NCI-H2081 (cell line): ENCODE measurements around the gene FBLN1.
"Not testable (repeated sequence)": the region's sequence is repeated elsewhere in the genome, so short reads cannot be mapped to it uniquely, and the experiment has no call there.

ENCODE experiments used
- DNase-seq, 2 experiments: peaks; one replicate each; lab custom pipeline; 2025; lab: John Stamatoyannopoulos, UW

The FBLN1 gene

DNA sequence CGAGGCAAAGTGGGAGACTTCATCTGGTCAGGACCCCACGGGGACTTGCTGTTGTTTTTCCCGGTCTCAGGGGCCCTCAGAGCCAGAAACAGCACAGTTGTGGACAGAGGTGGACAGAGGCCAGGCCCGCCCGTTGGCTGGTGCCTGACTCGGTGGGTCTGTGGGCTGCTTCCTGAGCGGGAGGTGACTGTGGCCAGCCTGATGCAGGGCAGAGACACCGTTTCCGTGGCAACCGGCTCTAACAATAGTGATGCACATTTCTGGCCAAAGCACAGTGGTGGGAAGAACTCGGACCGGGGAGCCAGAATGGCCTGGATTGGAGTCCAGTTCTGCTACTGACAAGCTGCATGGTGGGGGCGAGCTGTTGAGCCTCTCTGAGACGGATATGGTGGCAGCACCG, 110.3 kb downstream of the FBLN1 start:
- no peak for DNase-seq

DNA sequence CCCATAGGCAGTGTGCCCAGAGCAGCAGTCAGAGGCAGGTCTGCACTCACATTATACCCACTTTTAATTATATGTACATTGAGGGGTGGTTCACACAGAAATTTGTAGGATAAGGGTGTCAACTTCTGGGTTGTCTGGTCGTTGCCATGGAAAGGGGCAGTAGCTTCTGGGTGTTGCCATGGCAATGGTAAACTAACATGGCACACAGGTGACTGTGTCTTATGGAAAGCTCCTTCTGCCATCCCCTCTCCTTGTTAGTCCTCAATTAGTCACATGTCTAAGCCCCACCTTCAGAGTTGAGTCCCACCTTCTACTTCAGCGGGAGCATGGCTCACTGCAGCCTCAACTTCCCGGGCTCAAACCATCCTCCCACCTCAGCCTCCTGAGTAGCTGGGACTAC, 112.7 kb downstream of the FBLN1 start:
- DNase-seq, result no peak

DNA sequence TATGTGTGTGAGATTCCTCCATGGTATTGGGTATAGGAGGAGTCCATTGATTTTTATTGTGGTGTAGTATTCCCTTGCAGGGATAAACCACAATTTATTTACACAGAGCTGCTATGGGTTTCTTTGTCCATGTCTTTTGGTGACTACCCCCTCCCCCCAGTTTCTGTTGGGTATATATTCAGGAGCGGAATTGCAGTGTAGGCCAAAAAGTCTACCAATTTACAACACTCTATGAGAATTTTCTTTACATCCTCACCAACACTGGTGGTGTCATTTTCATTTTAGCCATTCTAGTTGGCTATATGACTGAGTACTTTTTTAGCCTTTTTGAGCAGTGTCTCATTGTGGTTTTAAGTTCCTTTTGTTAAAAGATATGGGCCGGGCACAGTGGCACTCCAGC, 113.7 kb downstream of the FBLN1 start:
- DNase-seq, result no peak

DNA sequence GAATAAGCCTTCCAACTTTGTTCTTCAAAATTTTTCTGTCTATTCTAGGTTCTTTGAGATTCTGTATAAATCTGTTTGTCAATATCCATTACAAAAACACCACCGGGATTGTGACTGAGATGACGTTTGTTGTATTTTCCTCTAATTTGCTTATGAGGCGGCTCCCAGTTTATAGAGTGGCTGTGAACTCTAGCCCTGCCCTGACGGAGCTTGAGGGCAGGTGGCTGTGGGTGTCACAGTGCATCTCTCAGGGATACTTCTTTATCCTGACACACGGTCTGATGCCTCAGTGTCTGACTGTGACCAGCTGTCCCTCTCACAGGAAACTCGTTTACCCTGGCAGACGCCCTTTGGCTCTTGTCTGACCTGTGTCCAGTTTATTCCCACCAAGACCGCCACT, 115.3 kb downstream of the FBLN1 start:
- no peak for DNase-seq

DNA sequence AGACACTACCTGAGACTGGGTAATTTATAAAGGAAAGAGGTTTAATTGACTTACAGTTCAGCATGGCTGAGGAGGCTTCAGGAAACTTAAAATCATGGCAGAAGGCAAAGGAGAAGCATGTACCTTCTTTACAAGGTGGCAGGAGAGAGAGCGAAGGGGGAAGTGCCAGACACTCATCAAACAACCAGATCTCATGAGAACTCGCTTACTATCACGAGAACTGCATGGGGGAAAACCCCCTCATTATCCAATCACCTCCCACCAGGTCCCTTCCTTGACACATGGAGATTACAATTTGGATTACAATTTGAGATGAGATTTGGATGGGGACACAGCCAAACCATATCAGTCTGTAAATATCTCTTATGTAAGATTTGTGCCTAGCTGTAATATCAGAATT, 118.0 kb downstream of the FBLN1 start:
- no peak for DNase-seq

DNA sequence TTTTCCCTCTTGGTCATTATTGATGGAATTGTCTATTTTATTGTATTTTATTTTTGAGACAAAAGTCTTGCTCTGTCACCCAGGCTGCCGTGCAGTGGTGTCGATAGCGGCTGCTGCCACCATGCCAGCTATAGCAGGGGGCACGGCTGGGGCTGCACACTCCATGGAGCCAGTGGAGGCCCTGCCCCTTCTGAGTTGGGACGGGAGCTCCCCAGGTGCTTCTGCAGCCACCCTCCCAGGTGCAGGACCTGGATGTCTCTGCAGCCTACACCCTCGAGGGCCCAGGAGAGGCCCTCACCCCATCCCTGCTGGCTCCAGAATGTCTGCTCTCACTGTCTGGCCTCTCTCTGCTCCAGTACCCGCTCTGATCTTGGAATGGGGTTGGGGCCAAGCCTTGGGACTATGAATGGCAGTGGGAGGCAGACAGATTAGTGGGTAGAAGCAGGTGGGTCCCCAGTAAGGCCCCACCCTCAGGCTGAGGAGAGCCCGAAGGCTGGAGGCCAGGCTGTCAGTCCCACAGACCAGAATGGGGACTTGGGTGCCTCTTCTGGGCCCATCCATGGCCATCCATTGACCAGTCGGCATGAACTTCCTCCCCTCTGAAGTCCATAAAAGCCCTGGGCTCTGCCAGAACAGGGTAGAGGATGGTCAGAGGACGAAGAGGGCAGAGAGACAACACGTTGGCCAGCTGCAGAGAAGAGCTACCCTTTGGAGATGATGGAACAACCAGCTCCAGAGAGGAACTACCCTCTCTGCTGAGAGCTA, 119.3 kb downstream of the FBLN1 start:
- DNase-seq, result no peak

DNA sequence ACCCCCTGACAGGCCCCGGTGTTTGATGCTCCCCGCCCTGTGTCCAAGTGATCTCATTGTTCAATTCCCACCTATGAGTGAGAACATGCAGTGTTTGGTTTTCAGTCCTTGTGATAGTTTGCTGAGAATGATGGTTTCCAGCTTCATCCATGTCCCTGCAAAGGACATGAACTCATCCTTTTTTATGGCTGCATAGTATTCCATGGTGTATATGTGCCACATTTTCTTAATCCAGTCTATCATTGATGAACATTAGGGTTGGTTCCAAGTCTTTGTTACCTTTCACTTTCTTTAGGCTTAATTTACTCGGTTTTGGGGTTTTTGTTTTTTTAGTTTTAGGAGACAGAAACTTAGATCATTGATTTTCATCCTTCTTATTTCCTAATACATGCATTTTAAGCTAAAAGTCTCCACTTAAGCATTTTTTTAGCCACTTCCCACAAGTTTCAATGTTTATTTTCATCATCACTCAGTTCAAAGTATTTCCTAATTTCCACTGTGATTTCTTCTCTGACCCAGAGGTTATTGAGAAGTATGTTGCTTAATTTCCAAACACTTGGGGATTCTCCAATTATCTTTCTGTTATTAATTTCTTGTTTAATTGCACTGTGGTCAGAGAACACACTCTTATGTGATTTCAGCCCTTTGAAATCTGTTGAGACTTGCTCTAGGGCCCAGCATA, 120.9 kb downstream of the FBLN1 start:
- DNase-seq, result not testable (repeated sequence)

DNA sequence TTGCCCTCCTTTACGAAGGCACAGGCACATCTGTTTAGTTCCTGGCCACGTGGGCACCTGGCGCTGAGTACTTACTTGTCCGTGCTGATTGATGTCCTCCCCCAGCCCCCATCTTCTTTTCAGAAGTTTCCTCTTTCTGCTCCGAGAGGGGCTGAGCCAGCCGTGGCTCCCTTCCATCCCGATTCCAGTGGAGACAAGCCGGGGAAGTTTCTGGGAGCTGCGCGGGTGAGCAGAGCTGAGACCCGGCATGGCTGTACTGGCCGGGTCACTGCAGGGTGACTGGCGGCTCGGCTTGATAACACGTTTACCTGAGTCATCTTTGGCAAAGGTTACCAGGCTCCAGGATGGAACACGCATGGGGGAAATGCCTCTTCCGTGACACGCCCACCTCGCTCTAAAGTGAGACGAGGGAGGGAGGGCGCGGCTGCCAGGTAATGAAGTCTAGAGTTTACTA, 123.5 kb downstream of the FBLN1 start:
- no peak for DNase-seq

DNA sequence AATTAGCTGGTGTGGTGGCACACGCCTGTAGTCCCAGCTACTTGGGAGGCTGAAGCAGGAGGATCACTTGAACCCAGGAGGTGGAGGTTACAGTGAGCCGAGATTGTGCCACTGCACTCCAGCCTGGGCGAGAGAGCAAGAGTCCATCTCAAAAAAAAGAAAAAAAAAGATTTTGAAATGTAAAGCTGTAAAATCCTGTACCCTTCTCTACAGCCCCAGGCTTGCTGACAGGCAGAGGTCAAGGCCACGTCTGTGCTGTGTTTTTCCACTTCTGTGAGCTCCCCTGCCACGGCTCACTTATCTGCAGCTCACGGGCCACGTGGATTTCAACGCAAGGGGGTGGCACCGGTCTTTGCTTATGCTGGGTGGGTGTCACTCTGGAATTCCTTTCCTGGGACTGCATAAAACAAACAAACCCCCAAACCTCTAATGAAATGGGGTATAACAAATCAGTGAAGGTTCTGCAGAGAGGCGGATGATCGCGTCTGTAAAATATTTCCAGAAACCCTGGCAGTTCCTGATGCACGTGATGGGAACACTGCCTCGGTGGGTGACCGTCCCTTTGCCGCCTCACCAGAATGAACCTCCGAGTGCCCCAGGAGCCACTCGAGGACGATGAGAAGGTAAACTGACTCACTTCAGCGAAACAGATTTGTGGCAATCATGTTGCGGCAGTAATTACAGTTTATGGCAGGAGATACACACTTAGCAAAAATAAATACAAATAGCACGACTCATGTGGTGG, 125.0 kb downstream of the FBLN1 start:
- DNase-seq, result no peak

DNA sequence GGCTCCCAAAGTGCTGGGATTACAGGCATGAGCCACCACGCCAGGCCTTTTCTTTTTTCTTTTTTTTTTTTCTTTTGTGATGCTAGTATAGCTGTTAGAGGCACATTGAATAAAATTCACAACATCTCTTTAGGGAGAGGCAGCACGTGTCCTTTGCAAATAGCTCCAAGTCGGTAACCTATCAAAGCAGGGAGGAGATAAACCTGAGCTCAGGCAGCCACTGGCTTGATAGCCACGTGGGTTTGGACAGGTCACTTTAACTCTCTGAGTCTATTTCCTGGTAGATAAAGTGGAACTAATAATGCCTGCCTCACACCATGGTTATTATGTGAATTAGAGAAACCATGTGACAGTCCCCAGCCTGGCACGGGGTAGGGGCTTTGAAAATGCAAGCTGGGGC, 125.8 kb downstream of the FBLN1 start:
- DNase-seq, result no peak

DNA sequence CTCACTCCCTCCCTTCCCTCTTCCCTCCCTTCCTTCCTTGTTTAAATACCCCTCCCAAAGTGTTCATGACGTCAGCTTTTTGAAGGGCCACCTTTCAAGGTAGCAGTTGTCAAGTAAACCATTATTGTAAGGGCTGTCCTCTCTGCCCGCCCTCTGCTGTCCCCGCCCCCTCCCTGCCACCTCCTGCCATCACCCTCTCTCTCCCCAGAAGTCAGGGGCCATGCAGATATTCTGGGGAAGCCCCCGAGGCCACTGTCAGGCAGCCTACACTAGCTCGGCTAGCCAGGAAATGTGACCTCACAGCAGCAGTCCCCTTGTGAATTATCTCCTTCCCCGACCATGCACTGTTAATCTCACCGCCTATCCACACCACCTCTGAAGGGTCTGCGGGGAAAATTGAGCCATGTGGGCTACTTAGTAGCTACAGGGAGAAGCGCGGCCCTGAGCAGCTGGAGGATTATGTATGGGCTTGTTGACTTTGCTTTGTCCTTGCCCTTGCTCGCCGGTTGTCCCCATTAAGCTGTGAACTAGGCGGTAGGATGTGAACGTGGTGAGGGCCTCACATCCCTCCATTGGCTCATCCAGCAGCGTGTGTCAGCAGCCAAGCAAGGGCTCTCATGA, 126.9 kb downstream of the FBLN1 start:
- no peak for DNase-seq

DNA sequence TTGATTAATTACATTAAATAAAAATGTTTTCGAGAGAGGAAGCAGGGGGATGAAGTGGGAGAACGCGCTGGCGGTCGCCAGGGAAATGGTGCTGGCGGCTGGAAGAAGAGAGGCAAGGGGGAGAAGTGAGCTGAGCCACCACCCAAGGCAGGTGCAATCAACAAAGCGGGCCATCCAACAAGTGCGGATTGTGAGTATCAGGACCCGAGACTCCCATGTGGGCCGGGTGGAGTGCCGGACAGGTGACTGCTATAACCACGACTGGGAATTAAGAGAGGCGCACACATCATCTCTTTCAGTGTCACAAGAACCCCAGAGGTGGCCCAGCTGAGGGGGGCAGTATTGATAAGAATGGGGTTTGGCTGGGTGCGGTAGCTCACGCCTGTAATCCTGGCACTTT, 127.8 kb downstream of the FBLN1 start:
- no peak for DNase-seq

DNA sequence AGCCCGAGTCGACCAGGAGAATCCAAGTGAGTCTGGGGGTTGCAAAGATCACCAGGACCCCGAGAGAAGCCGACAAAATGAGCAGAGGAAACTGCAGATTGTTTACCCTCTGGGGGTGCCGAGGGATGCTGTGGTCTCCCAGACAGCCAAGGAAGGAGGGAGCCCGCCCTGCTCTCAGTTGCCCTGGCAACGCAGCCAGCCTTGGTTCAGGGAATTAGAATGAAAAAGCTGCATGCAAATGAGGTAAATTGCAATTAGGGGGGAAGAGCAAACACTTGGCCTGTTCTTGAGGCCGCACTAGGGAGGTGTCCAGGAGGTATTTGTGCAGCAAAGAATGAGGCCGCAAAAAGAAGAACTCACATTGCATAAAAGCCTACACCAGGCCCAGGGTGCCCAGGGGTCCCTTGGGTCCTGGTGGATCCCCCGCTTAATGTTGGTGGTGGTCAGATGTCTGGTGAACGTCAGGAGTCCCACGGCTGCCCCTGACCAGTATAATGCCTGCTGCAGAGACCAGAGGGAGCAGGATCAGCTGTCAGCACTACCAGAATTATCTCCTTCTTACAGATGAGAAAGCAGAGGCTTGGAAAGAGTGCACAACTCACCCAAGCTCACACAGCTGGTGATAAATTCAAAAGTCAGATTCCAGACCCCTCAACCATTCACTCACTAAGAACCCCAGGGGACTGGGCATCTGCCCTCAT, 128.6 kb downstream of the FBLN1 start:
- no peak for DNase-seq

DNA sequence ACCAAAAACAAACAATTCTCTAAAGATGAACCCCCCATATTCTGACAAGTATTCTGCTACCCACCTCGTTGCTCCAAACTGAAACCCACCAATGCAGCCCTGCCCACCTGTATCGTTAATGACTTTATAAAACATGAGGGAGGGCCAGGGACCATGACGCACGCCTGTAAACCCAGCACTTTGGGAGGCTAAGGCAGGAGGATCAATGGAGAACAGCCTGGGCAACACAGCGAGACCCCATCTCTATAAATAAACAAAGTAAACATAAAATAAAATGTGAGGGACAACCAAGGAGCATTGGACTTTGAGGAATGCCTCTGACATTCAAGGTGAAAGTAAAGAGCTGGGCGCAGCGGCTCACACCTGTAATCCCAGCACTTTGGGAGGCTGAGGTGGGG, 129.2 kb downstream of the FBLN1 start:
- no peak for DNase-seq

DNA sequence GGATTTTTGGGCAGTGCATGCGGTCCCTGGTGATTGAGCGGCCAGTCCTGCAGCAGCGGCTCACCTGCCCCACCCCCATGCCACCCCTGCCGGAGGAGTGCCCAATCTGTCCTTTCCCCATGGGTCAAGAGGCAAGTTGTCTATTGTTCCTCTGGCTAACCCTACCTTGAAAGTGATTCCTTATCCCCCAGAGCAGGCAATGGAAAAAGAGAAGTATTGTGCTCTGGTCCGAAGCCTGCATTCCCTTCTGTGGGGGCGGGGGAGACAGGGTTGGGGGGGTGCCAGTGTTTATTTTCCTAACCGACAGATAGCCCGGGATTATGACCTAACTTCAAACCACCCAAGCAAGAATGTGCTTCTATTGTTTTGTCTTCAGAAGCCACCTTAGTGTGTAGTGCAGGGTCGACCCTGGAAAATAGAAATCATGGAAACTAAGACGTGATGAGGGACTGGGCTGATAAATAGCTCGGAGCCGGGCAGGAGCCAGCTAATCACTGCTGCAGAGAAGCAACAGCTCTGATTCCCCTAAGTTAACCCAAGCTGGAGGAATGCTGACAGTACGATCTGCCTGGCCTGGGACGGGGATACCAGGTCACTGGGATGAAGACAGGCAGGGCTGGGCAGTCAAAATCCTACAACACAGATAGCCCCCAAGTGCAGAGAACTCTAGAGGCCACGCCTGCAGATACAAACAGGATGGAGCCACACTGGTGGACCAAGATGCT, 130.3 kb downstream of the FBLN1 start:
- DNase-seq, result no peak

DNA sequence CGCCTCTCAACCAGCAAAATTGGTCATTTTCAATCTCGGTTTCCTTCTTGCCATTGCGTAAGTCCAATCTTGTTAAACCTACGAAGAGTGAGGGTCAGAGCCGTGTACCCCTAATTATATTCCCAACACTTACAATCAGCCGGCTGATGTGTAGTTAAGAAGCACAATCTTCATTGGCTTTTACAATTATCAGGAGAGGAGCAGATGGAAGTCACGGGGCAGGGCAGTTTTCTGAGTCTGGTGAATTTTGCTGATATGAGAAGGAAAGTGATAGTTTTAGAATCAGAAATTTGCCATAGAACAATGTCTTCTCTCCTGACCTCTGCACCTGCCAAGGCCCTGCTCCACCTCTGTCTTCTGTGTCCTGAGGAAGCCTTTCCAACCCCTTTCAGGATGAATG, 134.0 kb downstream of the FBLN1 start:
- no peak for DNase-seq

DNA sequence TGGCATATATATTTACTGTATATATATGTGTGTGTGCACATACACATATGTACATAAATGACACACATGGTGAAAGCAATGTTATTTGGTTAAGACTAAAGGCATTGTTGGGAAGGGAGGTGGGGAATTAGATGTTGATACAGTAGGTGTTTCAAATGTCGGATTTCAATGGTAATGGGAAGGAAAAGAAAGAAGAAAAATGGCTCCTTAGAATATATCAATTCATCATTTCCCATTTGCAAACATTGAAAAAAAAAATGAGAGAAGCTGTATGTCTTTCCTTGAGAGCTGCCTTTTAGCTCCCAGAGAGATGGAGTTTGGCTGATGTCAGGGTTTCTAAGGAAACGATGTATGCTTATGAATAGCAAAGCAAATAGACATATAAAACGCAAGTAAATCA, 135.5 kb downstream of the FBLN1 start:
- no peak for DNase-seq

DNA sequence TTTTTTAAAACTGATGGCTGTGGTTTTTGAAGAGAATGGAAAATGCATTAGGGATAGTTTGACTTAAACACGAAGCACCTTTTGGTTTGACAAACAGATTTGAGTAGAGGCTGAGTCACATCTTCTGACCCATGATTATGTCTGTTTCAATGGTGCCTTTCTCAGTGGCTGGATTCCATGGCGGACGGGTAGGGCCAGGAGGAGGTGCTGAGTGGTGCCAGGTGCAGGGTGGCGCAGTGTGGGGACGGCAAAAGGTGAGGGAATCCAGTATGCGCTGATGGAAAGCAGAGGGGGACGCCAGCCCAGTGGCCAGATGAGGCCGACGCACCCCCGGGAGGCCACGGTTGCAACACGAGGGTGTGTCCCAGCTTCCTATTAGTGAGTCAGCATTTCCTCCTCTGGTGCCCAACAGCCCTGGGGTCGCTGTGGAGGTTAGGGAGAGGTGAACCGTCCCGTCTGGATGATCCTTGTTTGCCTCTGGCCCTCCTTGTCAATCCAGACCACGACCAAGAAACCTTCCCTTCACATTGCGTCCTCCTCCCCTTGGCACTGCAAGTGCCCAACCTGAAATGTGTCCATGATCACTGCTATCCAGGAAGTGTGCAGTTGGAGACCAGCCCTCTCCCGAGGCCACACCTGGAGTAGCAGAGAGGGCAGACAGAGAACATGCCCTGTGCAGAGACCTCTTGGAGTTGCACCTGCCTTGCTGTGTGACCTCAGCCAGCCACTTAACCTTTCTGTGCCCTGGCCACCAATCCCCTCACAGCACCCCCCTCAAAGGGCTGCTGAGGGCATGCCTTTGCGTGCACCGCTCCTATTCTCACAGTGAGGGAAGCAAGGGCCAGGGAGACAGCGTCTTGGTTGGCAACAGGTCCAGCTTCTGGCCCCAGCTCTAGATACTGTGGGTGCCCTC, 136.4 kb downstream of the FBLN1 start:
- no peak for DNase-seq

DNA sequence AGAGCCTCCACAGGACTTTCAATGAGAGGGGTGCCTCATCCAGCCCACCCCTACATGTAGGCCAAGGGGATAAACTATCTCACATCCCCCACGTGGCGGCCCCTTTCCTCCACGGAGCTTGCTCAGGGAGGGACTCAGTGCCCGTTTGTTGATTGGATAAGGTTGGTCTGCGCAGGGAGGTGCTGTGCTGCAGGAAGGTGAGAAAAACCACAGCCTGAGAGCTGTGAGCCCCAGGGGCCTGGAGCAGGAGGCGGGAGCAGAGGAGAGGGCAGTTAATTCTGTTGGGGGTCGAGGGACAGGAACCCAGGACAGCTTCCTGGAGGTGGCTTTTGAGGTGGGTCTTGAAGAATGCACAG, 137.0 kb downstream of the FBLN1 start:
- DNase-seq, result no peak

DNA sequence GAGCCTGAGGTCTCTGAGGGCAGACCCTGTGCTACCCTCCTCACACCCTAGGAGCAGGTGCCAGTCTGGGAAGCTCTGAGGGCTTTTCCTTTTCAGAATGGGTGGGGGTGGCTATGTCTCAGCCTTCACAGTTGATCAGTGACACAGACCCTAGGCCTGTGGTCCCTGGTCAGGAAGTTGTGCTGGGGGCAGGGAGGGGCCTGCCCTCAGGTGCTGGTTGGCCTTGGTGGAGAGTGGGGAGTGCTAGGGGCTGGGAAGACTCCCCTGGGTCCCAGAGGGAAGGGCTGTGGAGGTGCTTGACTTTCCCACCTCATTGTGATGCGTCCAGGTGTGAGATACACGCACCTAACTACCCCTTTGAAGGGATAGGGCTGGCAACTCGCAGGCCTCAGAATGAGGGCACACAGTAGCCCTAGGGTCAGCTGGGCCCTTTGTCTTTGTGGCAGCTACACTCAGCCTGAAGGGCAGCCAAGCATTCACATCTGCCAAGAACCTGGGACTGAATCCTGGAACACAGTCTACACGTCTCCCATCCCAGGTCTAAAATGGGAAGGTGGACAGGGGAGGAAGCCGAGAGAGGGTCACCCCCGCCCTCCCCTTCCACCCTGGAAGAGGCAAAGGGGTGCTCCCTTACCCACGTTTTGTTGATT, 137.7 kb downstream of the FBLN1 start:
- DNase-seq, result no peak
